ENCODE data around the gene ERG28. TPM values are rescaled to one million over a fixed set of nuclear protein-coding genes. Genes with fewer than 3 reads are reported as not detected.

Gene ERG28
- total RNA-seq, 1 donor = 7.2 TPM

DNA sequence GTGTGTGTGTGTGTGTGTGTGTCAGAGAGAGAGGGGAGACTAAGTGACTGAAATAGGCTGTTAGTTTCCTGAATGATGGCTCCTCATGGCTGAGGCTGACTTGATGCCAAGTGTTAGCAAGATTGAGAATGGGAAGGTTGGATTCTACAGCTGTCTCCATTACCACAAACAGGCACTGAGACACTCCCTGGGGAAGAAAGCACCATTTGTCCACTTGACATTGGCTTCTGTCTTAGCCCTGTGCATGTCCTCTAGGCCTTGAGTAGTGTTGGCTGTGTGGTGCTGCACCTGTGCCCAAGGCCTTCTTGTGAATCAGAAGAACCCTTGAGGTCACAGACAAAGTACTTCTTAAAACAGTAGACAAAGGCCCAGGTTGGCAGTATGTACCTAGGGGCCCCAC, 15.6 kb downstream of the ERG28 start:
- Histone ChIP-seq H3K27me3 (ENCODE audit: insufficient read depth, low read length) (no peaks in the 10 kb centered on the region), H3K9me3 (ENCODE audit: low read depth, low read length) (no peaks in the 10 kb centered on the region), H3K4me1 (ENCODE audit: insufficient read depth, low read length) (peaks cover 35% of the 10 kb centered on the region), H3K79me2 (ENCODE audit: insufficient read depth, low read length) (no peaks in the 10 kb centered on the region), H3K4me2 (ENCODE audit: insufficient read depth, low read length) (no peak overlapping the region), H3K27ac (ENCODE audit: low read depth, low read length) (no peak overlapping the region), H2AFZ (ENCODE audit: low read length) (no peak overlapping the region), H3K4me3 (ENCODE audit: insufficient read depth, low read length) (no peak overlapping the region), H3K36me3 (ENCODE audit: insufficient read depth, low read length) (peaks cover 4% of the 10 kb centered on the region), H4K20me1 (ENCODE audit: insufficient read depth, low read length) (no peaks in the 10 kb centered on the region)
- TF ChIP-seq, protein P1, sequence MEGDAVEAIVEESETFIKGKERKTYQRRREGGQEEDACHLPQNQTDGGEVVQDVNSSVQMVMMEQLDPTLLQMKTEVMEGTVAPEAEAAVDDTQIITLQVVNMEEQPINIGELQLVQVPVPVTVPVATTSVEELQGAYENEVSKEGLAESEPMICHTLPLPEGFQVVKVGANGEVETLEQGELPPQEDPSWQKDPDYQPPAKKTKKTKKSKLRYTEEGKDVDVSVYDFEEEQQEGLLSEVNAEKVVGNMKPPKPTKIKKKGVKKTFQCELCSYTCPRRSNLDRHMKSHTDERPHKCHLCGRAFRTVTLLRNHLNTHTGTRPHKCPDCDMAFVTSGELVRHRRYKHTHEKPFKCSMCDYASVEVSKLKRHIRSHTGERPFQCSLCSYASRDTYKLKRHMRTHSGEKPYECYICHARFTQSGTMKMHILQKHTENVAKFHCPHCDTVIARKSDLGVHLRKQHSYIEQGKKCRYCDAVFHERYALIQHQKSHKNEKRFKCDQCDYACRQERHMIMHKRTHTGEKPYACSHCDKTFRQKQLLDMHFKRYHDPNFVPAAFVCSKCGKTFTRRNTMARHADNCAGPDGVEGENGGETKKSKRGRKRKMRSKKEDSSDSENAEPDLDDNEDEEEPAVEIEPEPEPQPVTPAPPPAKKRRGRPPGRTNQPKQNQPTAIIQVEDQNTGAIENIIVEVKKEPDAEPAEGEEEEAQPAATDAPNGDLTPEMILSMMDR (IDR thresholded peaks at IDR 0.05; ENCODE audit: extremely low read depth, low read depth, low read length) = no peak
- DNase-seq (ENCODE audit: insufficient read length, low spot score, missing footprints) = no peak

DNA sequence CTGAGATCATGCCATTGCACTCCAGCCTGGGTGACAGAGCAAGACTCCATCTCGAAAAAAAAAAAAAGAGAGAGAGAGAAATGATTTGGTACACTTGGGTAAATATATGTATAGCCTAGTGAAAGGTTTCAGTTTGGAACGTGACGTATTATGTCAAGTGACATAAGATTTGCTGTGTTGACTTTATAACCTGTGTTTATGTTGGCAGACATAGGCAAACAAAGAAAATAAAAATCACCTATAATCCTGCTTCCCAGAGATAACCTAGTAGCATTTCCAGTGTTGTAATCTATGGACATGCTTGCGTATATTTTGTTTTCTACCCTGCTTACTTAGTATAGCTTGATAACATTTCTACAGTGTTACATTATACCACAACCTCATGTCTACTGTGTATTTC, 16.7 kb downstream of the ERG28 start:
- TF ChIP-seq, protein P1 (IDR thresholded peaks at IDR 0.05; ENCODE audit: extremely low read depth, low read depth, low read length) = no peak
- Histone ChIP-seq H3K27ac (ENCODE audit: low read depth, low read length) (no peak overlapping the region), H3K36me3 (ENCODE audit: insufficient read depth, low read length) (no peaks in the 10 kb centered on the region), H3K9me3 (ENCODE audit: low read depth, low read length) (no peaks in the 10 kb centered on the region), H2AFZ (ENCODE audit: low read length) (no peak overlapping the region), H3K4me1 (ENCODE audit: insufficient read depth, low read length) (peaks cover 32% of the 10 kb centered on the region), H3K4me3 (ENCODE audit: insufficient read depth, low read length) (no peak overlapping the region), H3K4me2 (ENCODE audit: insufficient read depth, low read length) (no peak overlapping the region), H3K79me2 (ENCODE audit: insufficient read depth, low read length) (no peaks in the 10 kb centered on the region), H4K20me1 (ENCODE audit: insufficient read depth, low read length) (no peaks in the 10 kb centered on the region), H3K27me3 (ENCODE audit: insufficient read depth, low read length) (no peaks in the 10 kb centered on the region)
- no peak for DNase-seq (ENCODE audit: insufficient read length, low spot score, missing footprints)

DNA sequence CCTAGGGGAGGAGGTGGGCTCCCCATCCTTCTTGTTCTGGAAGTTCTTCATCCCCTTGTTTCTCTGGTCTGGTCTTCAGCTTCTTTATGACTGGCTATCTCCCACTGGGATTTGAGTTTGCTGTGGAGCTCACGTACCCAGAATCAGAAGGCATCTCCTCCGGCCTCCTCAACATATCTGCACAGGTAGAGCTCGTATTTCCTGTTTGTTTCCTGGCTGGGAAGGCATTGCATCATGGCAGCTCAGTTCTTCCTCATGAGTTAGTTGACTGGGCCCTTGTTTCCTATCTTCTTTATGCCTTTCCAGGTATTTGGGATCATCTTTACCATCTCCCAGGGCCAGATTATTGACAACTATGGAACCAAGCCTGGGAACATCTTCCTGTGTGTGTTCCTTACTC, 19.8 kb downstream of the ERG28 start:
- H3K4me2 ChIP-seq (ENCODE audit: insufficient read depth, low read length) = no peak overlapping the region
- no peaks in the 10 kb centered on the region for H4K20me1 ChIP-seq (ENCODE audit: insufficient read depth, low read length)
- TF ChIP-seq, protein P1 (IDR thresholded peaks at IDR 0.05; ENCODE audit: extremely low read depth, low read depth, low read length) = no peak
- peaks cover 13% of the 10 kb centered on the region for H3K4me1 ChIP-seq (ENCODE audit: insufficient read depth, low read length)
- DNase-seq (ENCODE audit: insufficient read length, low spot score, missing footprints) = no peak
- no peaks in the 10 kb centered on the region for H3K36me3 ChIP-seq (ENCODE audit: insufficient read depth, low read length)
- no peak overlapping the region for H3K27ac ChIP-seq (ENCODE audit: low read depth, low read length)
- H2AFZ ChIP-seq (ENCODE audit: low read length) = no peak overlapping the region
- no peaks in the 10 kb centered on the region for H3K79me2 ChIP-seq (ENCODE audit: insufficient read depth, low read length)
- no peak overlapping the region for H3K4me3 ChIP-seq (ENCODE audit: insufficient read depth, low read length)
- H3K9me3 ChIP-seq (ENCODE audit: low read depth, low read length) = no peaks in the 10 kb centered on the region
- no peaks in the 10 kb centered on the region for H3K27me3 ChIP-seq (ENCODE audit: insufficient read depth, low read length)

DNA sequence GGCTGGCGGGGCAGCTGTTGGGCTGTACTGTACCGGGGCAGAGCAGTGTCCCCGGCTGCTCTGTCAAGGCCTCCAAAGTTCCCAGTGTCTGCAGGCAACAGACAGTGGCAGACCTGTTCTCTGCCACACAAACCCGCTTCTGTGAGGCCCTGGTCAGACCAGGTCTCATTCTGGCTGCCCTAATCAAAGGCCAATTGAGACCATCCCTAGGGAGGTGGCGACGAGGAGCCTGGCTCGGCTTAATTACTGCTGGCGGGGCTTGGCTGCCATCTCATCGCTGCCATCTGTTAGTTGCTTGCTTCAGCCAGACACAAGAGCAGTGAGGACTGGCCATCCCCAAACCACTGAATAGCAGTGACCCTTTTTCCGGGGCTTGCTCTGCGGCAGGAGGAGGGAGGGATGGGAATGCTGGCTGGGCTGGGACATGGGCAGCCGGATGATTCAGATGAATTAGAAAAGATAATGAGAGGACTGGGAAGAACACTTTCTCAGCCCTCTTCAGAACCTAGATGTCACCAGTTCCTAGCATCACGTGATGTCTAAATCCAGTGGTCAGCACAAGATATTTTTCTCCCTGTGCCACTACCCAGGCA, 24.5 kb downstream of the ERG28 start:
- Histone ChIP-seq H3K4me3 (ENCODE audit: insufficient read depth, low read length) (peak overlapping the region; percentile 37), H3K27ac (ENCODE audit: low read depth, low read length) (peak overlapping the region; percentile 41), H3K4me1 (ENCODE audit: insufficient read depth, low read length) (peaks cover 13% of the 10 kb centered on the region), H3K4me2 (ENCODE audit: insufficient read depth, low read length) (peak overlapping the region; percentile 69), H3K36me3 (ENCODE audit: insufficient read depth, low read length) (no peaks in the 10 kb centered on the region), H2AFZ (ENCODE audit: low read length) (peak overlapping the region; percentile 73), H4K20me1 (ENCODE audit: insufficient read depth, low read length) (no peaks in the 10 kb centered on the region), H3K27me3 (ENCODE audit: insufficient read depth, low read length) (no peaks in the 10 kb centered on the region), H3K79me2 (ENCODE audit: insufficient read depth, low read length) (no peaks in the 10 kb centered on the region), H3K9me3 (ENCODE audit: low read depth, low read length) (no peaks in the 10 kb centered on the region)
- DNase-seq (ENCODE audit: insufficient read length, low spot score, missing footprints) = peak; percentile 74
- TF ChIP-seq, protein P1 (IDR thresholded peaks at IDR 0.05; ENCODE audit: extremely low read depth, low read depth, low read length) = no peak
